Measurements from ENCODE around the gene USP6NL.

USP6NL gene

GRCh38 chr10:11525503-11525902, 85.9 kb downstream of the USP6NL start:
- Histone ChIP-seq H3K36me3 (ENCODE audit: control insufficient read depth, low read depth, low read length) (peaks cover 5% of the 10 kb centered on the region), H3K27me3 (ENCODE audit: control insufficient read depth, insufficient read depth, low read length) (no peaks in the 10 kb centered on the region), H3K9ac (ENCODE audit: low read length) (no peak overlapping the region), H3K4me1 (ENCODE audit: control insufficient read depth, low read depth, low read length) (no peaks in the 10 kb centered on the region), H3K27ac (ENCODE audit: low read length) (no peak overlapping the region), H3K9me3 (ENCODE audit: control insufficient read depth, low read depth, low read length) (no peaks in the 10 kb centered on the region), H3K4me3 (ENCODE audit: low read length) (no peak overlapping the region)

DNA sequence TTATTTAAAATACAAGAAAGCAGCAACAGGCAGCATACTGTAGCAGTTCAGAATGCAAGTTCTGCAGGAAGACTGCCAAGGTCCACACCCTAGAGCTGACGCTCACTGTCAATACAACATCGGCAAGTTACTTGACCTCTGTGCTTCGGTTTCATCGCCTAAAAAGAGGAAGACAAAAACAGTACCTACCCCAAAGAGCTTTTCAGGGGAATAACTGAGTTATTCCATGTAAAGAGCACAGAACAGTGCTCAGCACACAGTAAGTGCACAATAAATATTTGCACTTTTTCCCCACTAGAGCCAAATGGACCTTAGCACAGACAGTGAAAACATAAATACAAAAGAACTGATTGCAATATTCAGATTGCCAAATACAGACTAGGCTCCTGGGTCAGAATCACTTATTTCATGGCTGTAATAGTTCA, 88.6 kb downstream of the USP6NL start:
- Histone ChIP-seq H3K4me1 (ENCODE audit: control insufficient read depth, low read depth, low read length) (no peaks in the 10 kb centered on the region), H3K9me3 (ENCODE audit: control insufficient read depth, low read depth, low read length) (no peaks in the 10 kb centered on the region), H3K27ac (ENCODE audit: low read length) (no peak overlapping the region), H3K36me3 (ENCODE audit: control insufficient read depth, low read depth, low read length) (peaks cover 5% of the 10 kb centered on the region), H3K27me3 (ENCODE audit: control insufficient read depth, insufficient read depth, low read length) (no peaks in the 10 kb centered on the region), H3K9ac (ENCODE audit: low read length) (no peak overlapping the region), H3K4me3 (ENCODE audit: low read length) (no peak overlapping the region)

GRCh38 chr10:11521860-11522259, 89.6 kb downstream of the USP6NL start:
- H3K9ac ChIP-seq (ENCODE audit: low read length) = no peak overlapping the region
- no peak overlapping the region for H3K27ac ChIP-seq (ENCODE audit: low read length)
- peaks cover 5% of the 10 kb centered on the region for H3K36me3 ChIP-seq (ENCODE audit: control insufficient read depth, low read depth, low read length)
- H3K4me1 ChIP-seq (ENCODE audit: control insufficient read depth, low read depth, low read length) = no peaks in the 10 kb centered on the region
- H3K4me3 ChIP-seq (ENCODE audit: low read length) = no peak overlapping the region
- no peaks in the 10 kb centered on the region for H3K27me3 ChIP-seq (ENCODE audit: control insufficient read depth, insufficient read depth, low read length)
- H3K9me3 ChIP-seq (ENCODE audit: control insufficient read depth, low read depth, low read length) = no peaks in the 10 kb centered on the region

GRCh38 chr10:11520892-11521291, 90.6 kb downstream of the USP6NL start:
- Histone ChIP-seq H3K9ac (ENCODE audit: low read length) (no peak overlapping the region), H3K27me3 (ENCODE audit: control insufficient read depth, insufficient read depth, low read length) (no peaks in the 10 kb centered on the region), H3K4me1 (ENCODE audit: control insufficient read depth, low read depth, low read length) (no peaks in the 10 kb centered on the region), H3K9me3 (ENCODE audit: control insufficient read depth, low read depth, low read length) (no peaks in the 10 kb centered on the region), H3K4me3 (ENCODE audit: low read length) (no peak overlapping the region), H3K36me3 (ENCODE audit: control insufficient read depth, low read depth, low read length) (no peaks in the 10 kb centered on the region), H3K27ac (ENCODE audit: low read length) (no peak overlapping the region)

GRCh38 chr10:11517150-11517549, 94.3 kb downstream of the USP6NL start:
- no peaks in the 10 kb centered on the region for H3K9me3 ChIP-seq (ENCODE audit: control insufficient read depth, low read depth, low read length)
- H3K4me3 ChIP-seq (ENCODE audit: low read length) = no peak overlapping the region
- H3K36me3 ChIP-seq (ENCODE audit: control insufficient read depth, low read depth, low read length) = no peaks in the 10 kb centered on the region
- no peak overlapping the region for H3K9ac ChIP-seq (ENCODE audit: low read length)
- H3K27ac ChIP-seq (ENCODE audit: low read length) = no peak overlapping the region
- no peaks in the 10 kb centered on the region for H3K27me3 ChIP-seq (ENCODE audit: control insufficient read depth, insufficient read depth, low read length)
- H3K4me1 ChIP-seq (ENCODE audit: control insufficient read depth, low read depth, low read length) = no peaks in the 10 kb centered on the region

DNA sequence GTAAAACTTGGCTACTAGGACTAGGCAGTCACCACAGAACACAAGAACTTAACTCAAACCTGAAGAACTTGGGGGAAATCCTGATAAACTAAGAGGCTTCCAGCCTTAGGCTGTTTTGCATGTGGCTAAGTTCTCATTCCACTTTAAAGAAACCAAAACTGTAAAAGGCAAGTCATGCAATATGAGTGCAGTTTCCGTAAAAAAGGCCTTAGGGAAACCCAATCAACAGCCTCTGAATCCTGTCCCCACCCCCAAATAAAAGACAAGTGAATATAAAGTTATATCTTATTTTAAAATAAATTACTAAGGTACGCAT, 95.1 kb downstream of the USP6NL start:
- no peak overlapping the region for H3K4me3 ChIP-seq (ENCODE audit: low read length)
- H3K27me3 ChIP-seq (ENCODE audit: control insufficient read depth, insufficient read depth, low read length) = no peaks in the 10 kb centered on the region
- H3K36me3 ChIP-seq (ENCODE audit: control insufficient read depth, low read depth, low read length) = no peaks in the 10 kb centered on the region
- H3K9me3 ChIP-seq (ENCODE audit: control insufficient read depth, low read depth, low read length) = no peaks in the 10 kb centered on the region
- no peak overlapping the region for H3K9ac ChIP-seq (ENCODE audit: low read length)
- H3K27ac ChIP-seq (ENCODE audit: low read length) = no peak overlapping the region
- no peaks in the 10 kb centered on the region for H3K4me1 ChIP-seq (ENCODE audit: control insufficient read depth, low read depth, low read length)

DNA sequence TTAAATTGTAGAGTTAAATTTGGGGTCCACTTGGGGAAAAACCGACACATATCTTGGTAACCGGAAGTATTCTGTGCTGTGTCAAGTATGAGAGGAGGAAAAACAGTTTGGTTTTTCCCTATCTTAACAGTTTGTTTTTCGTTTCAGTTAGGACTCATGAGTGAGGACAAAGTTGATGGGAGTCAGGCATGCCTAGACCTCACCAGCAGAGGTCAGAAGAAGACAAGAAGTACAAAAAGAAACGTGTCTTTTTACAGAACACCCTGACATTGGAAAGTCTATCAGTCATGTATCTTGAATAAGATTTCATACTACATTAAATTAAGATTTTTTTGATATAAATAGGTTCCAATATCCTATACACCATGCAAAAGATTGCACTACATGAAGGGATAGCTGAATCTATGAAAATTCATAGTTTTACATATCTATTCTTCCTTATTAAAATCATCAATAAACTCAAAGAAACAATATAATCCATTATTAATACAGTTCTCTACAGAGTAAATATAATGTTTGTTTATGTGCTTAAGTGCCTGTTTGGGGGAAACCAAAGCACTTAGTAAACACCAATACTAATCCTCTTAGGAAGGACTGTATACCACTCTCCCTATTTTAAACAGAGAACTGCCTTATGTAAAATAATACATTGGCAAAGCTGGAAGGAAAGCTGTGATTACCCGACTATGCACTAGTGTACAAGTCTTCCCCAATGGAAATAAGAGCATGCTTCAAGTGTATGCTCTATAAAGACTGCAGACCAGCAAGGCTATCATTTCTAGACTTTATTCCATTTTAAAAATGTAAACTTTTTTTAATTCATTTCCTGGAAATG, 95.6 kb downstream of the USP6NL start:
- no peak overlapping the region for H3K27ac ChIP-seq (ENCODE audit: low read length)
- no peaks in the 10 kb centered on the region for H3K27me3 ChIP-seq (ENCODE audit: control insufficient read depth, insufficient read depth, low read length)
- peaks cover under 1% of the 10 kb centered on the region for H3K4me1 ChIP-seq (ENCODE audit: control insufficient read depth, low read depth, low read length)
- H3K36me3 ChIP-seq (ENCODE audit: control insufficient read depth, low read depth, low read length) = no peaks in the 10 kb centered on the region
- H3K9ac ChIP-seq (ENCODE audit: low read length) = no peak overlapping the region
- H3K9me3 ChIP-seq (ENCODE audit: control insufficient read depth, low read depth, low read length) = no peaks in the 10 kb centered on the region
- no peak overlapping the region for H3K4me3 ChIP-seq (ENCODE audit: low read length)

DNA sequence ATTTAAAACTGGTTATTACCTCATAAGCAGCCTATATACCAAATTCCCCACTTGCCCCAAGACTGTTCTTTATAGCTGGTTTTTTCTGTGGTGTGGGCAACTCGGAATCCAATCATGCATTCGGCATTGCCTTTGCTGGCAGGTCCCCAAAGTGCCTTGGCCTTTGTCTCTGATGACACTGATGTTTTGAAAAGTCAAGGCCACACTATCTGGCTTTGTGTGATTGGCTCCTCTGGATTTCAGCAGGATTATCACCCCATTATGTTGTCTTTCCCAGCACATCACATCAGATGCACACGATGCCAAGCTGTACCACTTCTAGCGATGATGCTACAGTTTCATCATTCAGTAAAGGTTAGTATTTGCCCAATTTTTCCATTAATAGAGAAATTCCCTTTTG, 97.7 kb downstream of the USP6NL start:
- Histone ChIP-seq H3K36me3 (ENCODE audit: control insufficient read depth, low read depth, low read length) (no peaks in the 10 kb centered on the region), H3K27ac (ENCODE audit: low read length) (no peak overlapping the region)

GRCh38 chr10:11512596-11512995, 98.9 kb downstream of the USP6NL start:
- no peak overlapping the region for H3K27ac ChIP-seq (ENCODE audit: low read length)
- H3K4me3 ChIP-seq (ENCODE audit: low read length) = no peak overlapping the region
- H3K4me1 ChIP-seq (ENCODE audit: control insufficient read depth, low read depth, low read length) = peaks cover 5% of the 10 kb centered on the region
- H3K9me3 ChIP-seq (ENCODE audit: control insufficient read depth, low read depth, low read length) = no peaks in the 10 kb centered on the region
- no peaks in the 10 kb centered on the region for H3K27me3 ChIP-seq (ENCODE audit: control insufficient read depth, insufficient read depth, low read length)
- no peaks in the 10 kb centered on the region for H3K36me3 ChIP-seq (ENCODE audit: control insufficient read depth, low read depth, low read length)
- H3K9ac ChIP-seq (ENCODE audit: low read length) = no peak overlapping the region

More for the DNA sequence above, 97.7 kb downstream of the USP6NL start:
- Histone ChIP-seq H3K9me3 (ENCODE audit: control insufficient read depth, low read depth, low read length) (no peaks in the 10 kb centered on the region), H3K4me3 (ENCODE audit: low read length) (no peak overlapping the region), H3K9ac (ENCODE audit: low read length) (no peak overlapping the region), H3K27me3 (ENCODE audit: control insufficient read depth, insufficient read depth, low read length) (no peaks in the 10 kb centered on the region), H3K4me1 (ENCODE audit: control insufficient read depth, low read depth, low read length) (peaks cover 5% of the 10 kb centered on the region)

GRCh38 chr10:11511321-11511720, 100.1 kb downstream of the USP6NL start:
- Histone ChIP-seq H3K27ac (ENCODE audit: low read length) (no peak overlapping the region), H3K36me3 (ENCODE audit: control insufficient read depth, low read depth, low read length) (no peaks in the 10 kb centered on the region), H3K9ac (ENCODE audit: low read length) (no peak overlapping the region), H3K4me1 (ENCODE audit: control insufficient read depth, low read depth, low read length) (peaks cover 5% of the 10 kb centered on the region), H3K27me3 (ENCODE audit: control insufficient read depth, insufficient read depth, low read length) (no peaks in the 10 kb centered on the region), H3K9me3 (ENCODE audit: control insufficient read depth, low read depth, low read length) (no peaks in the 10 kb centered on the region), H3K4me3 (ENCODE audit: low read length) (no peak overlapping the region)

GRCh38 chr10:11510736-11511135, 100.7 kb downstream of the USP6NL start:
- H3K9ac ChIP-seq (ENCODE audit: low read length) = no peak overlapping the region
- H3K9me3 ChIP-seq (ENCODE audit: control insufficient read depth, low read depth, low read length) = no peaks in the 10 kb centered on the region
- no peak overlapping the region for H3K27ac ChIP-seq (ENCODE audit: low read length)
- H3K36me3 ChIP-seq (ENCODE audit: control insufficient read depth, low read depth, low read length) = no peaks in the 10 kb centered on the region
- H3K27me3 ChIP-seq (ENCODE audit: control insufficient read depth, insufficient read depth, low read length) = no peaks in the 10 kb centered on the region
- H3K4me1 ChIP-seq (ENCODE audit: control insufficient read depth, low read depth, low read length) = peaks cover 8% of the 10 kb centered on the region
- no peak overlapping the region for H3K4me3 ChIP-seq (ENCODE audit: low read length)

DNA sequence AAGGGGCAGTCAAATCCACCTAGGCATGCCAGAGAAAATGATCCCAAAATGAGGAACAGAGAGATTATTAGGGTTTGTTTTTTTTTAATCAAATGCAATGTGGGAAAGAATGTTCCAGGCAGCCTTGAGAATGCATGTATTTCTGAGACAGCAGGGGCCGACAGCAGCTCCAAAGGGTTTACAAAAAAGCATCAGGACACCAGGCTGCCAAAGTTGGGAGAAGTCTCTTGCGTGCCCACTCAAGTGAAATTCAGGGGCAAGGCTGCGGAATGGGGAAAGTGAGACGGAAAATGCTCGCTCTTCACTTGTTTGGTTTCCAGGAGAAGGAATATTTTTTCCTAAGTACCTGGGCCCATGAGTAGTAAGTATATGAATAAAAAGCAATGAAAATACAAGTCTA, 101.2 kb downstream of the USP6NL start:
- H3K9ac ChIP-seq (ENCODE audit: low read length) = no peak overlapping the region
- H3K9me3 ChIP-seq (ENCODE audit: control insufficient read depth, low read depth, low read length) = no peaks in the 10 kb centered on the region
- H3K4me3 ChIP-seq (ENCODE audit: low read length) = no peak overlapping the region
- H3K27ac ChIP-seq (ENCODE audit: low read length) = no peak overlapping the region
- no peaks in the 10 kb centered on the region for H3K36me3 ChIP-seq (ENCODE audit: control insufficient read depth, low read depth, low read length)
- no peaks in the 10 kb centered on the region for H3K27me3 ChIP-seq (ENCODE audit: control insufficient read depth, insufficient read depth, low read length)
- peaks cover 9% of the 10 kb centered on the region for H3K4me1 ChIP-seq (ENCODE audit: control insufficient read depth, low read depth, low read length)

Measured in iPS-18a (cell line).